ENCODE measurements around the gene TBC1D9.

TBC1D9 gene

GRCh38 chr4:140680686-140681085 is 75.5 kb downstream of the TBC1D9 start:
- H3K4me3 ChIP-seq (ENCODE audit: low read length in 2 of 2), result no peak overlapping the region

GRCh38 chr4:140679576-140679975 is 76.6 kb downstream of the TBC1D9 start:
- Histone ChIP-seq H3K9me3 (ENCODE audit: control insufficient read depth in 2 of 2, low read length in 2 of 2) (no peaks in the 10 kb centered on the region), H3K27ac (ENCODE audit: low read depth in 2 of 2, low read length in 2 of 2) (no peak overlapping the region), H3K4me3 (ENCODE audit: low read length in 2 of 2) (no peak overlapping the region), H3K27me3 (ENCODE audit: control insufficient read depth in 2 of 2, insufficient read depth in 2 of 2, low read length in 2 of 2) (no peaks in the 10 kb centered on the region), H3K4me1 (ENCODE audit: control insufficient read depth in 2 of 2, insufficient read depth in 2 of 2, low read length in 2 of 2) (no peaks in the 10 kb centered on the region), H3K36me3 (ENCODE audit: control insufficient read depth in 2 of 2, insufficient read depth in 2 of 2, low read length in 2 of 2) (peaks cover 0 to 9% of the 10 kb centered on the region in 2 donors), H3K9ac (ENCODE audit: low read depth in 1 of 2, low read length in 2 of 2) (no peak overlapping the region)

More at GRCh38 chr4:140680686-140681085, 75.5 kb downstream of the TBC1D9 start:
- Histone ChIP-seq H3K27me3 (ENCODE audit: control insufficient read depth in 2 of 2, insufficient read depth in 2 of 2, low read length in 2 of 2) (no peaks in the 10 kb centered on the region), H3K27ac (ENCODE audit: low read depth in 2 of 2, low read length in 2 of 2) (no peak overlapping the region), H3K9ac (ENCODE audit: low read depth in 1 of 2, low read length in 2 of 2) (no peak overlapping the region), H3K36me3 (ENCODE audit: control insufficient read depth in 2 of 2, insufficient read depth in 2 of 2, low read length in 2 of 2) (peaks cover 0 to 9% of the 10 kb centered on the region in 2 donors), H3K4me1 (ENCODE audit: control insufficient read depth in 2 of 2, insufficient read depth in 2 of 2, low read length in 2 of 2) (no peaks in the 10 kb centered on the region), H3K9me3 (ENCODE audit: control insufficient read depth in 2 of 2, low read length in 2 of 2) (no peaks in the 10 kb centered on the region)

- no peak overlapping the region for H3K4me3 ChIP-seq (ENCODE audit: low read length in 2 of 2)
- peaks cover 0 to 9% of the 10 kb centered on the region in 2 donors for H3K36me3 ChIP-seq (ENCODE audit: control insufficient read depth in 2 of 2, insufficient read depth in 2 of 2, low read length in 2 of 2)
- H3K4me1 ChIP-seq (ENCODE audit: control insufficient read depth in 2 of 2, insufficient read depth in 2 of 2, low read length in 2 of 2), result no peaks in the 10 kb centered on the region
- no peaks in the 10 kb centered on the region for H3K9me3 ChIP-seq (ENCODE audit: control insufficient read depth in 2 of 2, low read length in 2 of 2)
- no peak overlapping the region for H3K27ac ChIP-seq (ENCODE audit: low read depth in 2 of 2, low read length in 2 of 2)
- H3K9ac ChIP-seq (ENCODE audit: low read depth in 1 of 2, low read length in 2 of 2), result no peak overlapping the region
- no peaks in the 10 kb centered on the region for H3K27me3 ChIP-seq (ENCODE audit: control insufficient read depth in 2 of 2, insufficient read depth in 2 of 2, low read length in 2 of 2)
These were observed 80.5 kb downstream of the TBC1D9 start for GRCh38 chr4:140675599-140676231.

GRCh38 chr4:140673729-140674128 is 82.5 kb downstream of the TBC1D9 start:
- no peaks in the 10 kb centered on the region for H3K27me3 ChIP-seq (ENCODE audit: control insufficient read depth in 2 of 2, insufficient read depth in 2 of 2, low read length in 2 of 2)
- no peaks in the 10 kb centered on the region for H3K9me3 ChIP-seq (ENCODE audit: control insufficient read depth in 2 of 2, low read length in 2 of 2)
- H3K27ac ChIP-seq (ENCODE audit: low read depth in 2 of 2, low read length in 2 of 2), result no peak overlapping the region
- no peaks in the 10 kb centered on the region for H3K4me1 ChIP-seq (ENCODE audit: control insufficient read depth in 2 of 2, insufficient read depth in 2 of 2, low read length in 2 of 2)
- H3K36me3 ChIP-seq (ENCODE audit: control insufficient read depth in 2 of 2, insufficient read depth in 2 of 2, low read length in 2 of 2), result peaks cover 6 to 19% of the 10 kb centered on the region in 2 donors
- no peak overlapping the region for H3K9ac ChIP-seq (ENCODE audit: low read depth in 1 of 2, low read length in 2 of 2)
- H3K4me3 ChIP-seq (ENCODE audit: low read length in 2 of 2), result no peak overlapping the region

GRCh38 chr4:140672416-140672815 is 83.8 kb downstream of the TBC1D9 start:
- Histone ChIP-seq H3K36me3 (ENCODE audit: control insufficient read depth in 2 of 2, insufficient read depth in 2 of 2, low read length in 2 of 2) (peaks cover 6 to 14% of the 10 kb centered on the region in 2 donors), H3K4me3 (ENCODE audit: low read length in 2 of 2) (no peak overlapping the region), H3K9me3 (ENCODE audit: control insufficient read depth in 2 of 2, low read length in 2 of 2) (no peaks in the 10 kb centered on the region), H3K4me1 (ENCODE audit: control insufficient read depth in 2 of 2, insufficient read depth in 2 of 2, low read length in 2 of 2) (no peaks in the 10 kb centered on the region), H3K27ac (ENCODE audit: low read depth in 2 of 2, low read length in 2 of 2) (no peak overlapping the region), H3K9ac (ENCODE audit: low read depth in 1 of 2, low read length in 2 of 2) (no peak overlapping the region), H3K27me3 (ENCODE audit: control insufficient read depth in 2 of 2, insufficient read depth in 2 of 2, low read length in 2 of 2) (no peaks in the 10 kb centered on the region)

GRCh38 chr4:140668111-140668510 is 88.1 kb downstream of the TBC1D9 start:
- peaks cover 12 to 14% of the 10 kb centered on the region in 2 donors for H3K36me3 ChIP-seq (ENCODE audit: control insufficient read depth in 2 of 2, insufficient read depth in 2 of 2, low read length in 2 of 2)
- no peak overlapping the region for H3K9ac ChIP-seq (ENCODE audit: low read depth in 1 of 2, low read length in 2 of 2)
- no peak overlapping the region for H3K4me3 ChIP-seq (ENCODE audit: low read length in 2 of 2)
- H3K4me1 ChIP-seq (ENCODE audit: control insufficient read depth in 2 of 2, insufficient read depth in 2 of 2, low read length in 2 of 2), result peaks cover 0 to 2% of the 10 kb centered on the region in 2 donors
- H3K27ac ChIP-seq (ENCODE audit: low read depth in 2 of 2, low read length in 2 of 2), result no peak overlapping the region
- no peaks in the 10 kb centered on the region for H3K27me3 ChIP-seq (ENCODE audit: control insufficient read depth in 2 of 2, insufficient read depth in 2 of 2, low read length in 2 of 2)
- H3K9me3 ChIP-seq (ENCODE audit: control insufficient read depth in 2 of 2, low read length in 2 of 2), result no peaks in the 10 kb centered on the region

- Histone ChIP-seq H3K27ac (ENCODE audit: low read depth in 2 of 2, low read length in 2 of 2) (peak overlapping the region in 1 of 2 donors; percentile 18), H3K4me1 (ENCODE audit: control insufficient read depth in 2 of 2, insufficient read depth in 2 of 2, low read length in 2 of 2) (peaks cover 0 to 2% of the 10 kb centered on the region in 2 donors), H3K9me3 (ENCODE audit: control insufficient read depth in 2 of 2, low read length in 2 of 2) (no peaks in the 10 kb centered on the region), H3K27me3 (ENCODE audit: control insufficient read depth in 2 of 2, insufficient read depth in 2 of 2, low read length in 2 of 2) (no peaks in the 10 kb centered on the region), H3K4me3 (ENCODE audit: low read length in 2 of 2) (no peak overlapping the region), H3K36me3 (ENCODE audit: control insufficient read depth in 2 of 2, insufficient read depth in 2 of 2, low read length in 2 of 2) (peaks cover 12 to 14% of the 10 kb centered on the region in 2 donors), H3K9ac (ENCODE audit: low read depth in 1 of 2, low read length in 2 of 2) (no peak overlapping the region)
These were observed 89.1 kb downstream of the TBC1D9 start for GRCh38 chr4:140666889-140667614.

- Histone ChIP-seq H3K27ac (ENCODE audit: low read depth in 2 of 2, low read length in 2 of 2) (no peak overlapping the region), H3K9ac (ENCODE audit: low read depth in 1 of 2, low read length in 2 of 2) (no peak overlapping the region)
These were observed 93.9 kb downstream of the TBC1D9 start for GRCh38 chr4:140662082-140662869.

GRCh38 chr4:140661550-140661949 is 94.6 kb downstream of the TBC1D9 start:
- no peak overlapping the region for H3K27ac ChIP-seq (ENCODE audit: low read depth in 2 of 2, low read length in 2 of 2)
- no peaks in the 10 kb centered on the region for H3K9me3 ChIP-seq (ENCODE audit: control insufficient read depth in 2 of 2, low read length in 2 of 2)
- peaks cover 7 to 18% of the 10 kb centered on the region in 2 donors for H3K36me3 ChIP-seq (ENCODE audit: control insufficient read depth in 2 of 2, insufficient read depth in 2 of 2, low read length in 2 of 2)
- no peak overlapping the region for H3K4me3 ChIP-seq (ENCODE audit: low read length in 2 of 2)
- H3K9ac ChIP-seq (ENCODE audit: low read depth in 1 of 2, low read length in 2 of 2), result no peak overlapping the region
- no peaks in the 10 kb centered on the region for H3K27me3 ChIP-seq (ENCODE audit: control insufficient read depth in 2 of 2, insufficient read depth in 2 of 2, low read length in 2 of 2)
- no peaks in the 10 kb centered on the region for H3K4me1 ChIP-seq (ENCODE audit: control insufficient read depth in 2 of 2, insufficient read depth in 2 of 2, low read length in 2 of 2)

More at GRCh38 chr4:140662082-140662869, 93.9 kb downstream of the TBC1D9 start:
- no peaks in the 10 kb centered on the region for H3K27me3 ChIP-seq (ENCODE audit: control insufficient read depth in 2 of 2, insufficient read depth in 2 of 2, low read length in 2 of 2)
- peaks cover 0 to 2% of the 10 kb centered on the region in 2 donors for H3K4me1 ChIP-seq (ENCODE audit: control insufficient read depth in 2 of 2, insufficient read depth in 2 of 2, low read length in 2 of 2)
- no peak overlapping the region for H3K4me3 ChIP-seq (ENCODE audit: low read length in 2 of 2)
- H3K36me3 ChIP-seq (ENCODE audit: control insufficient read depth in 2 of 2, insufficient read depth in 2 of 2, low read length in 2 of 2), result peaks cover 8 to 12% of the 10 kb centered on the region in 2 donors
- no peaks in the 10 kb centered on the region for H3K9me3 ChIP-seq (ENCODE audit: control insufficient read depth in 2 of 2, low read length in 2 of 2)
